Measurements from ENCODE around the gene PITX1.
"Not testable (repeated sequence)": the region's sequence is repeated elsewhere in the genome, so short reads cannot be mapped to it uniquely, and the experiment has no call there.

The PITX1 gene

GRCh38 chr5:135033901-135034235, at the start of gene PITX1:
Gene PITX1, minus strand, starts transcription at chr5:135034228. Its CDS starts 347 bp downstream, at chr5:135033881.
- H3K4me3 ChIP-seq (ENCODE audit: low read depth, low read length): peak within 1 kb of the TSS; percentile 100
- H3K4me1 ChIP-seq (ENCODE audit: control insufficient read depth, insufficient read depth, low read length, unreplicated experiment): no peaks in the 10 kb centered on the region
- H2AFZ ChIP-seq (ENCODE audit: low read length, unreplicated experiment): peak within 1 kb of the TSS; percentile 94
- peaks cover 43% of the 10 kb centered on the region for H3K79me2 ChIP-seq (ENCODE audit: control insufficient read depth, insufficient read depth, low read length, unreplicated experiment)
- H3K36me3 ChIP-seq (ENCODE audit: insufficient read depth, low read length): 0 out of 2 replicates have a peak, but pooled peaks cover 3% of the 10 kb centered on the region
- no peak within 1 kb of the TSS for H3K27ac ChIP-seq (ENCODE audit: low read depth, low read length)
- H3K27me3 ChIP-seq (ENCODE audit: insufficient read depth, low read length): peaks cover 20% of the 10 kb centered on the region

- H3K27me3 ChIP-seq (ENCODE audit: insufficient read depth, low read length); H3K79me2 ChIP-seq (ENCODE audit: control insufficient read depth, insufficient read depth, low read length, unreplicated experiment); H3K27ac ChIP-seq (ENCODE audit: low read depth, low read length); H3K4me3 ChIP-seq (ENCODE audit: low read depth, low read length); H3K36me3 ChIP-seq (ENCODE audit: insufficient read depth, low read length); H3K4me1 ChIP-seq (ENCODE audit: control insufficient read depth, insufficient read depth, low read length, unreplicated experiment); H2AFZ ChIP-seq (ENCODE audit: low read length, unreplicated experiment): not testable (repeated sequence)
Measured at GRCh38 chr5:135083334-135083733, 49.3 kb upstream of the PITX1 start.

- Histone ChIP-seq H3K27ac (ENCODE audit: low read depth, low read length) (no peak overlapping the region), H2AFZ (ENCODE audit: low read length, unreplicated experiment) (no peak overlapping the region), H3K36me3 (ENCODE audit: insufficient read depth, low read length) (no peaks in the 10 kb centered on the region), H3K27me3 (ENCODE audit: insufficient read depth, low read length) (no peaks in the 10 kb centered on the region; the same call in 1 of the 2 replicates), H3K79me2 (ENCODE audit: control insufficient read depth, insufficient read depth, low read length, unreplicated experiment) (no peaks in the 10 kb centered on the region), H3K4me3 (ENCODE audit: low read depth, low read length) (no peak overlapping the region), H3K4me1 (ENCODE audit: control insufficient read depth, insufficient read depth, low read length, unreplicated experiment) (peaks cover 8% of the 10 kb centered on the region)
Measured at GRCh38 chr5:135081240-135081639, 47.2 kb upstream of the PITX1 start.

GRCh38 chr5:135079760-135080159, 45.7 kb upstream of the PITX1 start:
- Histone ChIP-seq H3K4me3 (ENCODE audit: low read depth, low read length) (no peak overlapping the region), H3K79me2 (ENCODE audit: control insufficient read depth, insufficient read depth, low read length, unreplicated experiment) (no peaks in the 10 kb centered on the region), H3K27ac (ENCODE audit: low read depth, low read length) (no peak overlapping the region), H3K27me3 (ENCODE audit: insufficient read depth, low read length) (no peaks in the 10 kb centered on the region; the same call in 1 of the 2 replicates), H2AFZ (ENCODE audit: low read length, unreplicated experiment) (no peak overlapping the region), H3K36me3 (ENCODE audit: insufficient read depth, low read length) (no peaks in the 10 kb centered on the region), H3K4me1 (ENCODE audit: control insufficient read depth, insufficient read depth, low read length, unreplicated experiment) (no peaks in the 10 kb centered on the region)

- no peaks in the 10 kb centered on the region for H3K4me1 ChIP-seq (ENCODE audit: control insufficient read depth, insufficient read depth, low read length, unreplicated experiment)
- H3K79me2 ChIP-seq (ENCODE audit: control insufficient read depth, insufficient read depth, low read length, unreplicated experiment): no peaks in the 10 kb centered on the region
- no peak overlapping the region for H3K4me3 ChIP-seq (ENCODE audit: low read depth, low read length)
- H3K27ac ChIP-seq (ENCODE audit: low read depth, low read length): no peak overlapping the region
- H3K27me3 ChIP-seq (ENCODE audit: insufficient read depth, low read length): no peaks in the 10 kb centered on the region; the same call in 1 of the 2 replicates
- H2AFZ ChIP-seq (ENCODE audit: low read length, unreplicated experiment): no peak overlapping the region
- no peaks in the 10 kb centered on the region for H3K36me3 ChIP-seq (ENCODE audit: insufficient read depth, low read length)
Measured at GRCh38 chr5:135079099-135079681, 45.2 kb upstream of the PITX1 start.

GRCh38 chr5:135076801-135077200, 42.8 kb upstream of the PITX1 start:
- H3K4me3 ChIP-seq (ENCODE audit: low read depth, low read length): no peak overlapping the region
- no peak overlapping the region for H2AFZ ChIP-seq (ENCODE audit: low read length, unreplicated experiment)
- no peaks in the 10 kb centered on the region for H3K36me3 ChIP-seq (ENCODE audit: insufficient read depth, low read length)
- H3K79me2 ChIP-seq (ENCODE audit: control insufficient read depth, insufficient read depth, low read length, unreplicated experiment): no peaks in the 10 kb centered on the region
- H3K27ac ChIP-seq (ENCODE audit: low read depth, low read length): no peak overlapping the region
- H3K27me3 ChIP-seq (ENCODE audit: insufficient read depth, low read length): no peaks in the 10 kb centered on the region; the same call in 1 of the 2 replicates
- no peaks in the 10 kb centered on the region for H3K4me1 ChIP-seq (ENCODE audit: control insufficient read depth, insufficient read depth, low read length, unreplicated experiment)

- no peaks in the 10 kb centered on the region for H3K79me2 ChIP-seq (ENCODE audit: control insufficient read depth, insufficient read depth, low read length, unreplicated experiment)
- H3K4me3 ChIP-seq (ENCODE audit: low read depth, low read length): no peak overlapping the region
- H3K27me3 ChIP-seq (ENCODE audit: insufficient read depth, low read length): no peaks in the 10 kb centered on the region; the same call in 1 of the 2 replicates
- no peak overlapping the region for H3K27ac ChIP-seq (ENCODE audit: low read depth, low read length)
- no peak overlapping the region for H2AFZ ChIP-seq (ENCODE audit: low read length, unreplicated experiment)
- H3K4me1 ChIP-seq (ENCODE audit: control insufficient read depth, insufficient read depth, low read length, unreplicated experiment): no peaks in the 10 kb centered on the region
- no peaks in the 10 kb centered on the region for H3K36me3 ChIP-seq (ENCODE audit: insufficient read depth, low read length)
Measured at GRCh38 chr5:135076051-135076491, 42.0 kb upstream of the PITX1 start.

- no peak overlapping the region for H3K4me3 ChIP-seq (ENCODE audit: low read depth, low read length)
- no peaks in the 10 kb centered on the region for H3K36me3 ChIP-seq (ENCODE audit: insufficient read depth, low read length)
- H2AFZ ChIP-seq (ENCODE audit: low read length, unreplicated experiment): no peak overlapping the region
- no peaks in the 10 kb centered on the region for H3K4me1 ChIP-seq (ENCODE audit: control insufficient read depth, insufficient read depth, low read length, unreplicated experiment)
- H3K27ac ChIP-seq (ENCODE audit: low read depth, low read length): no peak overlapping the region
- no peaks in the 10 kb centered on the region for H3K79me2 ChIP-seq (ENCODE audit: control insufficient read depth, insufficient read depth, low read length, unreplicated experiment)
- H3K27me3 ChIP-seq (ENCODE audit: insufficient read depth, low read length): no peaks in the 10 kb centered on the region
Measured at GRCh38 chr5:135075621-135076020, 41.6 kb upstream of the PITX1 start.

- Histone ChIP-seq H2AFZ (ENCODE audit: low read length, unreplicated experiment) (no peak overlapping the region), H3K79me2 (ENCODE audit: control insufficient read depth, insufficient read depth, low read length, unreplicated experiment) (no peaks in the 10 kb centered on the region), H3K27me3 (ENCODE audit: insufficient read depth, low read length) (no peaks in the 10 kb centered on the region), H3K4me3 (ENCODE audit: low read depth, low read length) (no peak overlapping the region), H3K36me3 (ENCODE audit: insufficient read depth, low read length) (no peaks in the 10 kb centered on the region), H3K27ac (ENCODE audit: low read depth, low read length) (no peak overlapping the region), H3K4me1 (ENCODE audit: control insufficient read depth, insufficient read depth, low read length, unreplicated experiment) (no peaks in the 10 kb centered on the region)
Measured at GRCh38 chr5:135073761-135074345, 39.8 kb upstream of the PITX1 start.

- H3K4me1 ChIP-seq (ENCODE audit: control insufficient read depth, insufficient read depth, low read length, unreplicated experiment): no peaks in the 10 kb centered on the region
- H3K79me2 ChIP-seq (ENCODE audit: control insufficient read depth, insufficient read depth, low read length, unreplicated experiment): no peaks in the 10 kb centered on the region
- no peak overlapping the region for H2AFZ ChIP-seq (ENCODE audit: low read length, unreplicated experiment)
- no peak overlapping the region for H3K27ac ChIP-seq (ENCODE audit: low read depth, low read length)
- H3K27me3 ChIP-seq (ENCODE audit: insufficient read depth, low read length): no peaks in the 10 kb centered on the region
- H3K36me3 ChIP-seq (ENCODE audit: insufficient read depth, low read length): no peaks in the 10 kb centered on the region
- no peak overlapping the region for H3K4me3 ChIP-seq (ENCODE audit: low read depth, low read length)
Measured at GRCh38 chr5:135072387-135073281, 38.6 kb upstream of the PITX1 start.

Measured in ACC112 (cell line).